Caco-2 (cell line): ENCODE data around the gene FBLN5. TPM values are rescaled to one million over a fixed set of nuclear protein-coding genes. Genes with fewer than 3 reads are reported as not detected.

ENCODE experiments used
- BruUV-seq: library from RNA; stranded (reverse); fragments of 400-500 nt; replicated peaks from 2 replicates; lab custom pipeline; 2021; lab: Mats Ljungman, UMichigan
- CTCF ChIA-PET: fragments of 300-600 bp; sonication (Branson Sonifier 250); formaldehyde crosslinking; loops from one replicate; lab custom pipeline; 2022; ENCODE audit warnings: antibody characterized with exemption; lab: Charles Lee
- POLR2A ChIA-PET: fragments of 300-600 bp; sonication (Branson Sonifier 250); formaldehyde crosslinking; loops from one replicate; lab custom pipeline; 2022; ENCODE audit warnings: antibody characterized with exemption; lab: Charles Lee
- DNase-seq, 2 experiments: peaks; one replicate each; pipeline versions ENCODE4 v3.0.0 to v3.0.0-alpha.2; 2020 to 2022
- H3K27me3 ChIP-seq: replicated peaks from 2 replicates; pipeline ENCODE4 v1.6.0; 2011; ENCODE audit warnings: low read length; ENCODE audit not compliant: control insufficient read depth, insufficient read depth
- H3K36me3 ChIP-seq: 2 replicates; pipeline ENCODE4 v1.5.1; 2011; ENCODE audit warnings: low read length; ENCODE audit not compliant: control insufficient read depth, insufficient read depth
- H3K4me1 ChIP-seq: fragments of 250-450 bp; sonication (Bioruptor Pico); 2 replicates; pipeline ENCODE4 v1.5.1; 2020; ENCODE audit warnings: mild to moderate bottlenecking
- H3K4me3 ChIP-seq: 2 replicates; pipeline ENCODE4 v1.5.1; 2011; ENCODE audit warnings: low read depth, mild to moderate bottlenecking, control low read depth, low read length
- H3K9me3 ChIP-seq: fragments of 250-450 bp; sonication (Bioruptor Pico); 2 replicates; pipeline ENCODE4 v1.5.1; 2020; ENCODE audit warnings: mild to moderate bottlenecking, moderate library complexity
- H3K27ac Mint-ChIP-seq: one replicate; pipeline ENCODE4 v1.8.0; 2022; ENCODE audit warnings: mixed read lengths; ENCODE audit not compliant: unreplicated experiment
- H3K27me3 Mint-ChIP-seq: one replicate; pipeline ENCODE4 v1.8.0; 2022; ENCODE audit warnings: mixed read lengths; ENCODE audit not compliant: insufficient read depth, unreplicated experiment
- H3K36me3 Mint-ChIP-seq: one replicate; pipeline ENCODE4 v1.8.0; 2022; ENCODE audit warnings: mild to moderate bottlenecking, mixed read lengths; ENCODE audit not compliant: insufficient read depth, unreplicated experiment
- H3K4me1 Mint-ChIP-seq: one replicate; pipeline ENCODE4 v1.8.0; 2022; ENCODE audit warnings: low read depth, mixed read lengths; ENCODE audit not compliant: unreplicated experiment
- H3K4me3 Mint-ChIP-seq: one replicate; pipeline ENCODE4 v1.8.0; 2022; ENCODE audit warnings: mild to moderate bottlenecking, moderate library complexity, mixed read lengths; ENCODE audit not compliant: unreplicated experiment
- H3K9me3 Mint-ChIP-seq: one replicate; pipeline ENCODE4 v1.8.0; 2022; ENCODE audit warnings: mixed read lengths; ENCODE audit not compliant: unreplicated experiment
- CTCF ChIP-seq, 2 experiments: fragments of 200-600 bp in 1 of 2; IDR thresholded peaks; 1 replicate in 1 of 2; 2 replicates in 1 of 2; pipeline versions ENCODE4 v1.5.1 to v1.8.0; 2011 to 2022; ENCODE audit warnings: antibody characterized with exemption in 1 of 2, control low read depth in 1 of 2, inconsistent platforms in 1 of 2, low read depth in 1 of 2, low read length in 1 of 2, mild to moderate bottlenecking in 1 of 2, moderate library complexity in 1 of 2; ENCODE audit not compliant: insufficient read depth in 1 of 2, severe bottlenecking in 1 of 2, unreplicated experiment in 1 of 2
- intact Hi-C: fragments of 100-400 bp; cut with micrococcal nuclease; formaldehyde crosslinking; loops from one replicate; pipeline ENCODE4 v1.10.0; 2022; ENCODE audit not compliant: unreplicated experiment
- total RNA-seq: library from RNA; stranded (reverse); gene quantifications from 2 replicates; pipeline ENCODE4 v1.2.3, GENCODE V29; 2022

FBLN5 gene
- total RNA-seq, 1 experiment from 2014 or later = 13.9 TPM

GRCh38 chr14:91904483-91904882, 43.0 kb downstream of the FBLN5 start:
- no peak for DNase-seq
- no peaks in the 10 kb centered on the region for H3K36me3 ChIP-seq
- no TSS peak for BruUV-seq
- ChIA-PET CTCF (interaction anchor here (0.6 kb wide), 1 partner anchor 33 kb away, joined by 4 read pairs; no protein-coding TSS in a partner anchor), POLR2A (no interaction called here)
- H3K4me1 Mint-ChIP-seq = no peaks in the 10 kb centered on the region
- TF ChIP-seq CTCF (IDR thresholded peaks at IDR 0.05; ENCODE audit: insufficient read depth in 1 of 2, low read depth in 1 of 2, low read length in 1 of 2, severe bottlenecking in 1 of 2, unreplicated experiment in 1 of 2) = no peak
- H3K4me1 ChIP-seq = no peaks in the 10 kb centered on the region
- H3K27ac Mint-ChIP-seq = no peak overlapping the region
- no peaks in the 10 kb centered on the region for H3K27me3 Mint-ChIP-seq
- no peak overlapping the region for H3K4me3 Mint-ChIP-seq
- H3K27me3 ChIP-seq = no peaks in the 10 kb centered on the region
- no peaks in the 10 kb centered on the region for H3K9me3 Mint-ChIP-seq
- intact Hi-C loops = no loop called here
- H3K4me3 ChIP-seq = no peak overlapping the region
- H3K9me3 ChIP-seq = no peaks in the 10 kb centered on the region
- no peaks in the 10 kb centered on the region for H3K36me3 Mint-ChIP-seq

GRCh38 chr14:91903070-91903469, 44.4 kb downstream of the FBLN5 start:
- no peak for TF ChIP-seq CTCF (IDR thresholded peaks at IDR 0.05; ENCODE audit: insufficient read depth in 1 of 2, low read depth in 1 of 2, low read length in 1 of 2, severe bottlenecking in 1 of 2, unreplicated experiment in 1 of 2)
- CTCF ChIA-PET = no interaction called here
- no peak for DNase-seq
- intact Hi-C loops = no loop called here
- Mint-ChIP-seq H3K4me3 (no peak overlapping the region), H3K27ac (no peak overlapping the region), H3K4me1 (no peaks in the 10 kb centered on the region), H3K9me3 (no peaks in the 10 kb centered on the region), H3K36me3 (no peaks in the 10 kb centered on the region), H3K27me3 (no peaks in the 10 kb centered on the region)
- Histone ChIP-seq H3K4me3 (no peak overlapping the region), H3K36me3 (no peaks in the 10 kb centered on the region), H3K9me3 (no peaks in the 10 kb centered on the region), H3K4me1 (no peaks in the 10 kb centered on the region), H3K27me3 (no peaks in the 10 kb centered on the region)
- POLR2A ChIA-PET = no interaction called here
- no TSS peak for BruUV-seq

DNA sequence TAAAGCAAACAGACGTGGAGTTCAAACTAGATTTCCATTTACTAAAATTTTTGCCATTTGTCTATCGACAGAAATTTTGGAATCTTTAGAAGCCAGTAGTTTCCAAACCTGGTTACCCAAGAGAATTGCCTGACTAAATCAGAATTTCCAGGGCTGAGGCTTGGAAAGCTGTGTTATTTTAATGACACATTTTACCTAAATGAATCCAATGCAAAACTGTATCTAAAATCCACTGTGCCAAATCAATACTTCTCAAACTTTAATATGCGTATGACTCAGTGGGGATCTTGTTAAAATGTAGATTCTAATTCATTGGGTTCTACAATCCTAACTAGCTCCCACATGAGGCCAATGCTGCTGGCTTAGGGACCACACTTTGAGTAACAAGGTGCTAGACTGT, 45.2 kb downstream of the FBLN5 start:
- Mint-ChIP-seq H3K4me1 (no peaks in the 10 kb centered on the region), H3K9me3 (no peaks in the 10 kb centered on the region), H3K27ac (no peak overlapping the region), H3K4me3 (no peak overlapping the region), H3K27me3 (no peaks in the 10 kb centered on the region), H3K36me3 (no peaks in the 10 kb centered on the region)
- TF ChIP-seq CTCF (IDR thresholded peaks at IDR 0.05; ENCODE audit: insufficient read depth in 1 of 2, low read depth in 1 of 2, low read length in 1 of 2, severe bottlenecking in 1 of 2, unreplicated experiment in 1 of 2) = no peak
- ChIA-PET POLR2A (no interaction called here), CTCF (interaction anchor here (1.0 kb wide), 1 partner anchor 9 kb away, joined by 5 read pairs; no protein-coding TSS in a partner anchor)
- no peak for DNase-seq
- no peaks in the 10 kb centered on the region for H3K9me3 ChIP-seq
- H3K4me3 ChIP-seq = no peak overlapping the region
- no peaks in the 10 kb centered on the region for H3K27me3 ChIP-seq
- H3K36me3 ChIP-seq = no peaks in the 10 kb centered on the region
- intact Hi-C loops = no loop called here
- H3K4me1 ChIP-seq = no peaks in the 10 kb centered on the region
- BruUV-seq = no TSS peak
